Stomach (tissue), 19 donors: ENCODE data around the gene STAG3. TPM values are rescaled to one million over a fixed set of nuclear protein-coding genes. Genes with fewer than 3 reads are reported as not detected.
"Not testable (repeated sequence)": the region's sequence is repeated elsewhere in the genome, so short reads cannot be mapped to it uniquely, and the experiment has no call there.

Source experiments
- DNase-seq, 2 donors: peaks; one replicate each; pipeline versions ENCODE4 v3.0.0 to v3.0.0-alpha.2; 2013 to 2019
- H3K27ac ChIP-seq, 5 donors: fragments of 200-600 bp in 4 of 5; sonication (generic) in 4 of 5; one replicate each; pipeline ENCODE4 v1.5.1; 2013 to 2019; ENCODE audit warnings: mild to moderate bottlenecking in 1 of 5, moderate library complexity in 1 of 5
- H3K27me3 ChIP-seq, 3 donors: fragments of 200-600 bp; sonication (generic); one replicate each; pipeline ENCODE4 v1.5.1; 2017 to 2019; ENCODE audit warnings: mixed run types in 1 of 3
- H3K36me3 ChIP-seq, 4 donors: fragments of 200-600 bp; sonication (generic); 1 replicate in 3 of 4; 2 replicates in 1 of 4; pipeline ENCODE4 v1.5.1; 2016 to 2019
- H3K4me1 ChIP-seq, 4 donors: fragments of 200-600 bp; sonication (generic); one replicate each; pipeline ENCODE4 v1.5.1; 2016 to 2019
- H3K4me3 ChIP-seq, 4 donors: fragments of 200-600 bp; sonication (generic) in 3 of 4; one replicate each; pipeline ENCODE4 v1.5.1; 2016 to 2019; ENCODE audit warnings: mild to moderate bottlenecking in 1 of 4
- H3K9me3 ChIP-seq, 4 donors: fragments of 200-600 bp; sonication (generic); one replicate each; pipeline ENCODE4 v1.5.1; 2016 to 2019
- EP300 ChIP-seq: sonication (generic); formaldehyde crosslinking; IDR thresholded peaks from one replicate; pipeline ENCODE4 v1.6.1; 2017; ENCODE audit warnings: antibody characterized with exemption
- POLR2A ChIP-seq, 4 donors: fragments of 450-650 bp; IDR thresholded peaks; one replicate each; pipeline ENCODE4 v1.6.1; 2016; ENCODE audit warnings: antibody characterized with exemption in 4 of 4, control low read depth in 2 of 4, mild to moderate bottlenecking in 1 of 4, moderate library complexity in 1 of 4
- POLR2AphosphoS5 ChIP-seq, 3 donors: sonication (generic); formaldehyde crosslinking; IDR thresholded peaks; one replicate each; pipeline ENCODE4 v1.6.1; 2016; ENCODE audit warnings: antibody characterized with exemption in 3 of 3
- WGBS, 5 donors: extraction: QIAGEN DNeasy Blood & Tissue Kit in 3 of 5; methylation state at CpG; one replicate each; pipeline versions ENCODE4 v1.1.5 to v1.1.7; 2013 to 2018; 5-methylcytosine and 5-hydroxymethylcytosine counted together
- intact Hi-C: fragments of 100-400 bp; cut with DNase I; formaldehyde crosslinking; loops from one replicate; pipeline ENCODE4 v1.15.1; 2023; ENCODE audit warnings: low total_unique reads
- long read RNA-seq, 10 donors: transcript quantifications; one replicate each; lab custom pipeline, GENCODE V29; 2026
- polyA plus RNA-seq, 3 donors: library from polyadenylated mRNA; stranded (reverse); fragments of 200-250 nt; gene quantifications; one replicate each; pipeline ENCODE4 v1.2.3, GENCODE V29; 2013
- total RNA-seq, 5 donors: library from RNA; depleted of rRNA; stranded (reverse); fragments of >200 nt; gene quantifications; one replicate each; pipeline versions ENCODE4 v1.1.0 to v1.2.3, GENCODE V29; 2014 to 2016
- TF ChIP-seq, protein P1 (sequence below), 7 experiments: fragments of 450-650 bp in 4 of 7; fragments of 200-600 bp in 3 of 7; sonication (generic) in 3 of 7; IDR thresholded peaks; one replicate each; pipeline ENCODE4 v1.5.1; 2016 to 2019; ENCODE audit warnings: antibody characterized with exemption in 7 of 7, control low read depth in 2 of 7, mild to moderate bottlenecking in 1 of 7
- donor health status: healthy with polysubstance abuse.
- donor health status: Bipolar disorder and iron deficiency.
- donor health status: healthy.

The STAG3 gene
- total RNA-seq (under 1 TPM in 1 of 5 donors, not detected in 4; 0.92 TPM), polyA plus RNA-seq (1 to 10 TPM in 2 of 3 donors, under 1 TPM in 1; 0.50 to 8.8 (median 1.5) TPM)
- long read RNA-seq, donor 1, result 0 reads
- long read RNA-seq, donor 2, partial matches to known transcripts, result 7 of 7 reads
- long read RNA-seq, donor 2, other reads (novel, unspliced or antisense), result 0 of 7 reads
- long read RNA-seq, donor 3, result 0 reads
- long read RNA-seq, donor 4, result 0 reads
- long read RNA-seq, donor 5, result 0 reads
- long read RNA-seq, donor 6, result 0 reads
- long read RNA-seq, donor 7, result 0 reads
- long read RNA-seq, donor 8, result 0 reads
- long read RNA-seq, donor 9, result 0 reads
- long read RNA-seq, donor 10, result 0 reads

GRCh38 chr7:100177045-100178001 lies at the start of gene STAG3, which contains the start of gene GPC2:
Gene STAG3, plus strand, starts transcription at chr7:100177918. Its CDS starts 2,639 bp downstream, at chr7:100180557.
Gene GPC2, minus strand, starts transcription at chr7:100177381. Its CDS starts 182 bp downstream, at chr7:100177199.
- Histone ChIP-seq H3K27ac (peak within 1 kb of the TSS in 2 of 5 donors; percentile 3 to 41), H3K4me3 (peak within 1 kb of the TSS; percentile 39 to 47 (median 44)), H3K27me3 (peaks cover 0 to 33% (median 0%) of the 10 kb centered on the region in 3 donors), H3K36me3 (no peaks in the 10 kb centered on the region), H3K9me3 (no peaks in the 10 kb centered on the region), H3K4me1 (peaks cover 11 to 17% (median 14%) of the 10 kb centered on the region in 4 donors)
- intact Hi-C loops, result no loop called here
- 3 to 8% (median 4%) methylated on average over 22 to 78 of the region's 78 CpGs for WGBS, 5 donors
- peak; percentile 96 to 98 for DNase-seq
- no peak for TF ChIP-seq EP300
- TF ChIP-seq POLR2AphosphoS5 (IDR thresholded peaks at IDR 0.05), result peak in 1 of 3 donors; percentile 8

GRCh38 chr7:100128637-100128963 lies 49.1 kb upstream of the STAG3 start:
- Histone ChIP-seq H3K27ac (peak overlapping the region in 1 of 5 donors; percentile 99), H3K27me3 (no peaks in the 10 kb centered on the region), H3K9me3 (no peaks in the 10 kb centered on the region), H3K4me3 (no peak overlapping the region), H3K4me1 (peaks cover 35 to 60% (median 50%) of the 10 kb centered on the region in 4 donors), H3K36me3 (peaks cover 0 to 10% (median 0%) of the 10 kb centered on the region in 4 donors)
- TF ChIP-seq EP300 (no peak), POLR2A (IDR thresholded peaks at IDR 0.05) (no peak), POLR2AphosphoS5 (IDR thresholded peaks at IDR 0.05) (no peak)
- TF ChIP-seq, protein P1, sequence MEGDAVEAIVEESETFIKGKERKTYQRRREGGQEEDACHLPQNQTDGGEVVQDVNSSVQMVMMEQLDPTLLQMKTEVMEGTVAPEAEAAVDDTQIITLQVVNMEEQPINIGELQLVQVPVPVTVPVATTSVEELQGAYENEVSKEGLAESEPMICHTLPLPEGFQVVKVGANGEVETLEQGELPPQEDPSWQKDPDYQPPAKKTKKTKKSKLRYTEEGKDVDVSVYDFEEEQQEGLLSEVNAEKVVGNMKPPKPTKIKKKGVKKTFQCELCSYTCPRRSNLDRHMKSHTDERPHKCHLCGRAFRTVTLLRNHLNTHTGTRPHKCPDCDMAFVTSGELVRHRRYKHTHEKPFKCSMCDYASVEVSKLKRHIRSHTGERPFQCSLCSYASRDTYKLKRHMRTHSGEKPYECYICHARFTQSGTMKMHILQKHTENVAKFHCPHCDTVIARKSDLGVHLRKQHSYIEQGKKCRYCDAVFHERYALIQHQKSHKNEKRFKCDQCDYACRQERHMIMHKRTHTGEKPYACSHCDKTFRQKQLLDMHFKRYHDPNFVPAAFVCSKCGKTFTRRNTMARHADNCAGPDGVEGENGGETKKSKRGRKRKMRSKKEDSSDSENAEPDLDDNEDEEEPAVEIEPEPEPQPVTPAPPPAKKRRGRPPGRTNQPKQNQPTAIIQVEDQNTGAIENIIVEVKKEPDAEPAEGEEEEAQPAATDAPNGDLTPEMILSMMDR (IDR thresholded peaks at IDR 0.05), result no peak
- no peak for DNase-seq
- intact Hi-C loops, result no loop called here
- WGBS, 5 donors, result 46 to 63% (median 48%) methylated on average over 1 of the region's 1 CpG

DNA sequence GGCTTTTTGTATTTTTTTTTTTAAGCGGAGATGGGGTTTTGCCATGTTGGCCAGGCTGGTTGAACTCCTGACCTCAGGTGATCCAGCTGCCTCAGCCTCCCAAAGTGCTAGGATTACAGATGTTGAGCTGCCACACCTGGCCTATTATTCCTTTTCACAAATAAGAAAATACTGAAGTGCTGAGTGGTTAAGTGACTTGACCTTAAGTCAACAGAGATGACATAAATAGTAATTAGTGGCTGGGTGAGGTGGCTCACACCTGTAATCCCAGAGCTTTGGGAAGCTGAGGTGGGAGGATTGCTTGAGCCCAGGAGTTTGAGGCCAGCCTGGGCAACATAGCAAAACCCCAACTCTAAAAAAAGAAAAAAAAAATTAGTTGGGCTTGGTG lies 47.5 kb upstream of the STAG3 start:
- 93 to 100% (median 95%) methylated on average over 1 of the region's 1 CpG for WGBS, 5 donors
- H3K9me3 ChIP-seq, H3K4me3 ChIP-seq, H3K36me3 ChIP-seq, DNase-seq, H3K27me3 ChIP-seq: not testable (repeated sequence)
- peaks cover 34 to 55% (median 43%) of the 10 kb centered on the region in 4 donors for H3K4me1 ChIP-seq
- H3K27ac ChIP-seq, result peak overlapping the region in 2 of 5 donors; percentile 47 to 57
- intact Hi-C loops, result loop anchor here (10.0 kb wide), 1 partner anchor 85 kb away; the partner anchor contains the start of gene PVRIG

- Histone ChIP-seq H3K27ac (peak overlapping the region in 4 of 5 donors; percentile 47 to 67 (median 60)), H3K4me3 (peak overlapping the region in 3 of 4 donors; percentile 11 to 26 (median 20)), H3K4me1 (peaks cover 27 to 49% (median 37%) of the 10 kb centered on the region in 4 donors), H3K27me3 (no peaks in the 10 kb centered on the region), H3K9me3 (no peaks in the 10 kb centered on the region), H3K36me3 (no peaks in the 10 kb centered on the region)
- intact Hi-C loops, result loop anchor here (10.0 kb wide), 1 partner anchor 84 kb away; the partner anchor contains the start of gene PVRIG
- 7 to 10% (median 10%) methylated on average over 24 of the region's 24 CpGs for WGBS, 5 donors
- no peak for TF ChIP-seq POLR2A (IDR thresholded peaks at IDR 0.05)
- TF ChIP-seq, protein P1 (IDR thresholded peaks at IDR 0.05), result peak in 5 of 7 experiments; percentile 83 to 90 (median 85)
- peak; percentile 88 to 91 for DNase-seq
Observed at GRCh38 chr7:100130608-100131453, 46.9 kb upstream of the STAG3 start.
